NCI-H1417 (cell line): ENCODE data around the gene CACNA1A.

Experiments
- DNase-seq, 3 experiments: peaks; one replicate each; lab custom pipeline; 2025; lab: John Stamatoyannopoulos, UW

Gene CACNA1A

GRCh38 chr19:13313875-13314274 lies 192.4 kb downstream of the CACNA1A start:
- no peak for DNase-seq

GRCh38 chr19:13309864-13310263 lies 196.4 kb downstream of the CACNA1A start:
- no peak for DNase-seq

- DNase-seq: no peak
Measured at GRCh38 chr19:13303381-13304129, 202.7 kb downstream of the CACNA1A start.

GRCh38 chr19:13302526-13303270 lies 203.6 kb downstream of the CACNA1A start:
- DNase-seq: no peak

DNA sequence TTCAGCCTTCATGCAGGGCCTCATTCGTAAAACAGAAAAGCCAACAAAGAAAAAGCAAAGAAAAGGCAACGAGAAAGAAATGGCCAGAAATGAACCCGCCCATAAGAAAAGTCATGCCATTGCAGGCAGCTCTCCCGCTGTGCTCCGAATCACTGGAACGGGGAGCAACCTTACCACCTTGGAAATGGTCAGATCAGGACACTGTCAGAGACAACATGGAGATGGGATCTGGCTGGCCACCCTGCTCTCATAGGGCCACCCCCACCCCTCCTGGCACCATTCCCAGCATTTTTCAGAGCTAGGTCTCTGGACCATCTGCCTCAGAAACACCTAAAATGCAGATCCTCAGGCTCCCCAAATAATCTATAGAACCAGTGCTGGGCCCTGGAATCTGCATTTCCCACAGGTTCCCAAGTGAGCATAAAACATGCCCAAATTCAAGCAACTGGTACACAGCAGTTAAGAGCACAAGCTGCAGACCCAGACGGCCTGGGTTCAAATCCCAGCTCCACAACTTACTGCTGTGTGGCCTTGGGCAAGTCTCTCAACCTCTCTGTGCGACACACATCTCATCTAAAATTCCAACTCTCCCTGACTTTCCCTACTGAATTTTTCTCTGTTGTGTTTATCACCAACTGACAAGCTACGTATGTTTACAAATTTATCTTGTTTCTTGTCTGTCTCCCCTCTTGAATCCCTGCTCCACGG lies 204.5 kb downstream of the CACNA1A start:
- no peak for DNase-seq

GRCh38 chr19:13300421-13301030 lies 205.8 kb downstream of the CACNA1A start:
- DNase-seq: no peak

GRCh38 chr19:13299838-13300237 lies 206.4 kb downstream of the CACNA1A start:
- no peak for DNase-seq

DNA sequence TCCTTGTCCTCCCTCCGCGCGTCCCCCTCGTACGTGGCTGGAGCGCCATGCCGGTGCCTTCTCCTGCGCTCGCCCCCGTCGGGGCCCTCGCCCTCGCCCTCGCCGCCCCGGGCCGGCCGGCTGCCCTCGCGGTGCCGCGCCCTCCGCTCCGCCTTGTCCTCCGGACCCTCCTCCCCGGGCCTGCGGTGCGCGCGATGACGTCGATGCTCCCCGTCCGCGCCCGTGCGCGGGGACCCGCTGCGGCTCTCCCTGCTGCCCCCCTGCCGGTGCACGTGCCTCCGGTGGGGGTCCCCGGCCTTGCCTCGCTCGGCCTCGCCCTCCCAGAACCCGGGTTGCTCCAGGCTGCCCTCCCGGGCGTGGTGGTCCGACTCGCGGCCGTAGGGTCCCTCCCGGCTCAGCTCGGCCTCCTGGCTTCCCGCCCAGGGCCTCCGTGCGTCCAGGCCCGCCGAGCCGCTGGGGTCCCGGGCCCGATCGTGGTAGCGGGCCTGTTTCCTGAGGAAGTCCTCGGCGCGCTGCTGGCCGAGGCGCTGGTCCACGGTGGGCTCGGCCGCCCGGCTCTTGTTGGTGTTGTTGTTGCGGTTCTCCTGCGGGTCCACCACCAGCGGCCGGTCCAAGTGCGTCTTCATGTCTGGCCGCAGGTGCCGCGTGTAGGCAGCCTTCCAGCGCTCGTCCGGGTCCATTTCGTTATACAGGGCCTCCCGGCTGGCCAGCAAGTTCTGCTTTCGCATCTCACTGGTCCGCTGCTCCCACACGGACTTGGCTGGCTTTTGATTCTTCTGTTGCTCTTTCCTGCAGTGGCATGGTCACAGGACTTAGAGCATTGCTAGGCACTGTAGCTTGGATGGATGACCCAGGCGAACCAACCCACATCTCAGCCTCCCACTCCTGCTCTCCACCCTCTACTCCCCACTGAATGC lies 207.5 kb downstream of the CACNA1A start:
- no peak for DNase-seq

DNA sequence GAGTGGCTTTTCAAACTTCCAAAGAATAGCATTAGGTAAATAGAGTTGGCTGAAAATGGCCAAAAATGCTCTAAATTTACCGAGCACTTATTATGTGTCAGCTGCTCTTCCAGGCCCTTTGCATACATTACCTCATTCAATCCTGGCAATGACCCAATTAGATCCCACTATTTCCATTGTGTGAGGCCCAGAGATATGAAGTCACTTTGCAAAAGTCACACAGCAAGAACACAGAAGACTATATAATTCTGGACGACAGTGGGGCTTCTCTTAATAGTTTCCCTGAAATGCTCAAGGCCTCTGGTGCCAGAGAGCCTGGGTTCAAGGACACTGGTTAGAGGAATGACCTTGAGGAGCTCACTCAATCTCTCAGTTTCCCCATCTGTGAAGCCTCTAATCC lies 209.3 kb downstream of the CACNA1A start:
- no peak for DNase-seq

- no peak for DNase-seq
Measured at GRCh38 chr19:13294812-13295567, 211.3 kb downstream of the CACNA1A start.

DNA sequence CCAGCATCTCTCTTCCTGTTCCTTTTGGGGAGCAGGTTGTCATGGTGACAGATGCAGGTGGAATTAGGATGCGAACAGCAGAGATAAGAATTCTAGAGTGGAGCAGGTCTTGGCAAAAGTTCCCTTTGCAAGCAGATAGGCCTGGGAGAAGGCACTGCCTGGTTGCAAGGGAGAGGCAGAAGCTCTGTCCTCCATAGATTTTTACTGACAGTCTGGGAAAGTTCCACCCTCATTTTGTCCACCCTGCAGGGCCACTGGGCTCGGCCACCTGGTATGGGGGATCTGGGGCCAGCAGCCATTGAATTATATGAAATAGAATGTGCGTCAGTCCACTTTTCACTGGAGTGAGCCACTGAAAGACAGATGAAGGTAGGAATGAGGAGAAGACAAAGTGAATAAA lies 214.4 kb downstream of the CACNA1A start:
- no peak for DNase-seq

DNA sequence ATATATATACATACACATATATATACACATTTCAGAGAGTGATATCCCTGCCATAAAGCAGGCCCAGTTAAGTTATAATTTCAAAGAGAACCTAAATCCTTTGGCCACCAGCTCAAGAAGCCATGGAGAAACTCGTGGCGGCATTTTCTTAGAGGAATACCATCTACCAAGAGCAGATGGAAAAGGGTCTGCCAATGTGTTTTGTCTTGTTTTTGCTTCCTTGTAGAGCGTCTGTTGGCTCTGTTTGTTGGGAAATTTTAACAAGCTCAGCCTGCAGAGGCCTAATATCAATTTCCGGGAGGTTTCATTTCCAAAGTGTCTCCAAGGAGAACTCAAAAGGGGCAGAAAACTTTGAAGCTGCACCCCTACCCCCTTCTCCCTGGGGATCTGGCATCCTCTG lies 215.5 kb downstream of the CACNA1A start:
- DNase-seq: no peak

DNA sequence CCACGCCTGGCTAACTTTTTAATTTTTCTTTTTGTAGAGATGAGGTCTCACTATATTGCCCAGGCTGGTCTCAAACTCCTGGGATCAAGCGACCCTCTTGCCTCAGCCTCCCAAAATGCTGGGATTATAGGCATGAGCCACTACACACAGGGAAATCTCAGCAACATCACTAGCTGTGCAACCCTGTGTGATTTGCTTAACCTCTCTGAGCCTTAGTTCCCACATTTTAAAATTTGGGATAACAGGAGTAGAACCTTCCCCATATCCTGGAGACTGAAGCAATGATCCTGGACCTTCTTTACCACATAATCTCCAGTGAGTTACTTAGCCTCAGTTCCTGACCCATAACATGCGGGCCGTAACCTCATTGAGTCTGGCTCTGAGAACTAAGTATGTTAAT lies 217.0 kb downstream of the CACNA1A start:
- DNase-seq: no peak

DNA sequence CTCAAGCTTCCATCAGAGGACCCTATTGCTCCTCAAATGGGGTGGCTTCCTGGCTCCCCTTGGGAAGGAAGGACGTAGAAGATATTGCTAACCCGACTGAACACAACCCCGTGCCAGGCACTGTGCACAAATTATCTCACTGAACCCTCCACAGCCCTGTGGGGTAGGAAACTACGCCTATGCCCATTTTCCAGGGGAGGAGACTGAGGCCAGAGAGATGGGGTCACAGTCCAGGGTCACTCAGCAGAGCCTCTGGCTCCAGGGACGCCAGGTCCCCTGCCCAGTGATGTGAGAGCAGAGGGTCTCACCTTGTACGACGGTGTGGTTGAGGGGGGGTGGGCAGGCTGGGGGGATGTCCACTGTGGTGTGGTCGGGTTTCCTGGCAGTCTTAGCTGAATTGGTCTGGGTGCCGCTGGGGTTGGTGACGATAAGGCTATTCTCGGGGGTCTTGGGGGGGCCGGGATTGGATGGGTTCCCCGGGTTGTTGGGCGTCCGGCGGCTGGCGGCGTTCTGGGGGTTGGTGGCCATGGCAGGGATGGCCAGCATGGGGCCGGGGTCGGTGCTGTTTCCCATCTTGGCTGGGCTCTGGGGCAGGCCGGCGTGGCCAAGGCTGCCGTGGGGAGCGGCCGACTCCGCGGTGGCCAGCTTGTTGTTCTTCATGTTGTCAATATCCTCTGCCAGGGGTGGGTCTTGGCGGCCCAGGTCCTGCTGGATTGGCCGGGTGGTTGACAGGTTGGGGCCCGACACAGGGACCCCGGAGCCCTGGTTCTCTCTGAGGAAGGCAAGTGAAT lies 219.9 kb downstream of the CACNA1A start:
- no peak for DNase-seq

DNA sequence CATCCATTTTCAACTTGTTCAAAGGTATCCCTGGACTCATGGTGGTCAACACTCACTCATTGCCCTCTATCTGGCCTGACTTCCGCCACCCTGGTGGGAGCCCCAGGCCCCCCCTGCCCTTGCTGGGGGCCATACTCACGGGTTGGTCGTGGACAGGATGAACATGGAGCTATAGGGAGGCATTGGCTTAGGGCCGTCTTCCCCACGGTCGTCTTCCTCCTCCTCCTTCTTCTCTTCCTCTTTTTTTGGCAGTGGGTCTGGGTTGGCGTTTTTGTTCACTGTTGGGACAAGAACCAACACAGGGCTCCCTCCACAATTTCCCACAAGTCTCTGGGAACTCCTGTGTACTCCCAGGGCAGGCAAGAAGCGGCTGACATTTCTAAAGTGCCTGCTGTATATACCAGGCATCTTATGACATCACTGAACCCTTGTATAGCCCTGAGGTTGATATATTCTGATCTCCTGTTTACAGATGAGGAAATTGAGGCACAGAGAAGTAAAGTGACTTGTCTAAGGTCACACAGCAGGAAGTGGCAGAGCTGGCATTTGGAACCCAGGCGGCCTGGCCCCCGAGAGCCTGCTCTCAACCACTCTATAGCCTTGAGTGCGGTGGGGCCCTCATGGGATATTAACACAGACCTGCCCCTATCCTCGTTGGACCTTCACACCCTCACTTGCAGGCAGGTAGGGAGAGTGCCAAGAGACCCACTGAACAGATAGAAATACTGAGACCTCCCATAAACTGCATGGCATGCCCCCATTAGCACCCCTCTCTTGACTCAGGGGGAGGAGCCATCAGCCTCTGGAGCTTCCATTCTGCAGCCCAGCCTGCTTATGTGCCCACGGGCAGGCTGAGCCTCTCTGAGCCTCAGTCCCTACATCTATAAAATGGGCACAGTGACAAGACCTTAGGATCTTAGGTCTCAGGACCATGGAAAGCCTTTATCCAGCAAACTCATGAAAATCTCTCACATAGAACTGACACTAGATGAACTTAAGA lies 221.1 kb downstream of the CACNA1A start:
- DNase-seq: no peak

DNA sequence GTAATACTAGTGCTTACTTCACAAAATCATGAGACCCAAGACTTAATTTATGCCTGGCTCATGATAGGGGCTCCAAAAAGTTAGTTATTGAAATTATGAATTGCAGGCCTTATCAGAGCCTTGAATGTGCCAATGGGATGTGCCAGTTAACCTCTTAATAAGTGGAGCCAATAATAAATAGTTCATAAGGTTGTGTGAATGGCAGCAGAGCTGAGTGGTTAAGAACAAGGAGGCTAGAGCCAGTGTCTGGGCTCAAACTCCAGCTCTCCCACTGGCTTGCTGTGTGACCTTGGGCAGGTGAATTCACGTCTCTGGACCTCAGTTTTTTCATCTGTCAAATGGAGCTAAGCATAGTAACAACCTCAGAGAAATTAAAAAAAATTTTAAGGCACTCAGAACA lies 222.4 kb downstream of the CACNA1A start:
- no peak for DNase-seq

DNA sequence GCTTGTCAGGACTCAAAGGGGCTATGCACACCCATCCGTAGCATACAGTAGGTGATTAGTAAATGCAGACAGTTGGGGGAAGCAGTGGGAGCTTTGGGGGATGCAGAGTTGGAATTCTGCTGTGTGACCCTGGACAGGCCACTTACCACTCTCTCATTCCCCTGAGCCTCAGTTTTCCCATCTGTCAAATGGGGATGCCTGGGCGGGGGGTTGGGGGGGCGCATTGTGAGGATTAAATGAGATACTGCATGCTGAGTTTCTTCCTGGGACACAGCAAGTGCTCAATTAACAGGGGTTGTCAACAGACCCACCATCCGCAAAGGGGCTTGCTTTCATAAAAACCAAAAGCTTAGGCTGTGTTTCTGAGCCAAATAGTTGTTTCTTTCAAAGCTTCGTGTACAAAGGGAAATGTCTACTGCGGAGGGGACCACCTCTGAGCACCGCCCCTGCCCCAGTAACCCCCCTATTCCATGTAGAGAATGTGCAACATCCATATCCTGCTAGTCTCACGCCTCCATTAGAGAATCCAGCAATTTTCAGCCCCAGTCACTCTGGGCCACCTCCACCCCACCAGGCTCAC lies 223.7 kb downstream of the CACNA1A start:
- DNase-seq: no peak
